ENCODE results near the gene ANKZF1. TPM values are rescaled to one million over a fixed set of nuclear protein-coding genes. Genes with fewer than 3 reads are reported as not detected.
A peak's percentile ranks its signal among the peaks of the same experiment; 100 is the strongest.

The ANKZF1 gene
- total and polyA plus RNA-seq, 9 donors, result 16.3 to 32.0 (median 22.5) TPM

GRCh38 chr2:219207884-219208740 is 21.5 kb upstream of the ANKZF1 start:
- H3K27ac ChIP-seq (ENCODE audit: low read length), result peak overlapping the region; percentile 99
- no peaks in the 10 kb centered on the region for H3K27me3 ChIP-seq (ENCODE audit: control insufficient read depth, insufficient read depth, low read length)
- WGBS (ENCODE audit: insufficient coverage), result 68% methylated on average over 9 of the region's 17 CpGs
- peak; percentile 53 for DNase-seq
- H3K4me1 ChIP-seq (ENCODE audit: control insufficient read depth, insufficient read depth, low read length), result peaks cover 22% of the 10 kb centered on the region
- H3K4me3 ChIP-seq (ENCODE audit: low read length), result no peak overlapping the region
- H3K9me3 ChIP-seq (replicated peaks; ENCODE audit: control insufficient read depth, low read depth, low read length), result no peaks in the 10 kb centered on the region
- H3K36me3 ChIP-seq (ENCODE audit: control insufficient read depth, insufficient read depth, low read length), result peaks cover 43% of the 10 kb centered on the region

- no peak for DNase-seq
- Histone ChIP-seq H3K4me1 (ENCODE audit: control insufficient read depth, insufficient read depth, low read length) (peaks cover 22% of the 10 kb centered on the region), H3K27ac (ENCODE audit: low read length) (no peak overlapping the region), H3K4me3 (ENCODE audit: low read length) (no peak overlapping the region), H3K9me3 (replicated peaks; ENCODE audit: control insufficient read depth, low read depth, low read length) (no peaks in the 10 kb centered on the region), H3K27me3 (ENCODE audit: control insufficient read depth, insufficient read depth, low read length) (no peaks in the 10 kb centered on the region), H3K36me3 (ENCODE audit: control insufficient read depth, insufficient read depth, low read length) (peaks cover 57% of the 10 kb centered on the region)
- 73% methylated on average over 10 of the region's 18 CpGs for WGBS (ENCODE audit: insufficient coverage)
These were observed 20.1 kb upstream of the ANKZF1 start for GRCh38 chr2:219209236-219210195.

GRCh38 chr2:219210196-219210885 is 19.3 kb upstream of the ANKZF1 start:
- H3K27me3 ChIP-seq (ENCODE audit: control insufficient read depth, insufficient read depth, low read length), result no peaks in the 10 kb centered on the region
- H3K36me3 ChIP-seq (ENCODE audit: control insufficient read depth, insufficient read depth, low read length), result peaks cover 64% of the 10 kb centered on the region
- no peak overlapping the region for H3K27ac ChIP-seq (ENCODE audit: low read length)
- WGBS (ENCODE audit: insufficient coverage), result 89% methylated on average over 17 of the region's 24 CpGs
- H3K4me3 ChIP-seq (ENCODE audit: low read length), result no peak overlapping the region
- DNase-seq, result no peak
- peaks cover 22% of the 10 kb centered on the region for H3K4me1 ChIP-seq (ENCODE audit: control insufficient read depth, insufficient read depth, low read length)
- H3K9me3 ChIP-seq (replicated peaks; ENCODE audit: control insufficient read depth, low read depth, low read length), result no peaks in the 10 kb centered on the region

- DNase-seq, result no peak
- H3K27ac ChIP-seq (ENCODE audit: low read length), result no peak overlapping the region
These were observed 18.7 kb upstream of the ANKZF1 start for GRCh38 chr2:219210886-219211362.

GRCh38 chr2:219213026-219213415 is 16.6 kb upstream of the ANKZF1 start:
- H3K4me1 ChIP-seq (ENCODE audit: control insufficient read depth, insufficient read depth, low read length), result peaks cover 20% of the 10 kb centered on the region
- peaks cover 77% of the 10 kb centered on the region for H3K36me3 ChIP-seq (ENCODE audit: control insufficient read depth, insufficient read depth, low read length)
- H3K27me3 ChIP-seq (ENCODE audit: control insufficient read depth, insufficient read depth, low read length), result no peaks in the 10 kb centered on the region
- no peak overlapping the region for H3K27ac ChIP-seq (ENCODE audit: low read length)
- DNase-seq, result no peak
- no peak overlapping the region for H3K4me3 ChIP-seq (ENCODE audit: low read length)
- no peaks in the 10 kb centered on the region for H3K9me3 ChIP-seq (replicated peaks; ENCODE audit: control insufficient read depth, low read depth, low read length)
- WGBS (ENCODE audit: insufficient coverage), result 93% methylated on average over 8 of the region's 8 CpGs

More at GRCh38 chr2:219210886-219211362, 18.7 kb upstream of the ANKZF1 start:
- H3K4me1 ChIP-seq (ENCODE audit: control insufficient read depth, insufficient read depth, low read length), result peaks cover 20% of the 10 kb centered on the region
- no peaks in the 10 kb centered on the region for H3K27me3 ChIP-seq (ENCODE audit: control insufficient read depth, insufficient read depth, low read length)
- WGBS (ENCODE audit: insufficient coverage), result 70% methylated on average over 2 of the region's 9 CpGs
- peaks cover 68% of the 10 kb centered on the region for H3K36me3 ChIP-seq (ENCODE audit: control insufficient read depth, insufficient read depth, low read length)
- H3K4me3 ChIP-seq (ENCODE audit: low read length), result no peak overlapping the region
- no peaks in the 10 kb centered on the region for H3K9me3 ChIP-seq (replicated peaks; ENCODE audit: control insufficient read depth, low read depth, low read length)

- H3K27ac ChIP-seq (ENCODE audit: low read length), result no peak overlapping the region
- no peak for DNase-seq
- no peaks in the 10 kb centered on the region for H3K27me3 ChIP-seq (ENCODE audit: control insufficient read depth, insufficient read depth, low read length)
- H3K4me3 ChIP-seq (ENCODE audit: low read length), result no peak overlapping the region
- 92% methylated on average over 10 of the region's 10 CpGs for WGBS (ENCODE audit: insufficient coverage)
- peaks cover 20% of the 10 kb centered on the region for H3K4me1 ChIP-seq (ENCODE audit: control insufficient read depth, insufficient read depth, low read length)
- no peaks in the 10 kb centered on the region for H3K9me3 ChIP-seq (replicated peaks; ENCODE audit: control insufficient read depth, low read depth, low read length)
- H3K36me3 ChIP-seq (ENCODE audit: control insufficient read depth, insufficient read depth, low read length), result peaks cover 71% of the 10 kb centered on the region
These were observed 16.0 kb upstream of the ANKZF1 start for GRCh38 chr2:219213486-219214071.

- WGBS (ENCODE audit: insufficient coverage), result 94% methylated on average over 10 of the region's 15 CpGs
- no peak overlapping the region for H3K27ac ChIP-seq (ENCODE audit: low read length)
- no peak for DNase-seq
- peaks cover 23% of the 10 kb centered on the region for H3K4me1 ChIP-seq (ENCODE audit: control insufficient read depth, insufficient read depth, low read length)
- no peaks in the 10 kb centered on the region for H3K27me3 ChIP-seq (ENCODE audit: control insufficient read depth, insufficient read depth, low read length)
- H3K9me3 ChIP-seq (replicated peaks; ENCODE audit: control insufficient read depth, low read depth, low read length), result no peaks in the 10 kb centered on the region
- no peak overlapping the region for H3K4me3 ChIP-seq (ENCODE audit: low read length)
- H3K36me3 ChIP-seq (ENCODE audit: control insufficient read depth, insufficient read depth, low read length), result peaks cover 65% of the 10 kb centered on the region
These were observed 15.5 kb upstream of the ANKZF1 start for GRCh38 chr2:219214141-219214540.

GRCh38 chr2:219214786-219215185 is 14.8 kb upstream of the ANKZF1 start:
- 90% methylated on average over 4 of the region's 6 CpGs for WGBS (ENCODE audit: insufficient coverage)
- H3K4me1 ChIP-seq (ENCODE audit: control insufficient read depth, insufficient read depth, low read length), result peaks cover 30% of the 10 kb centered on the region
- H3K36me3 ChIP-seq (ENCODE audit: control insufficient read depth, insufficient read depth, low read length), result peaks cover 61% of the 10 kb centered on the region
- H3K4me3 ChIP-seq (ENCODE audit: low read length), result no peak overlapping the region
- no peaks in the 10 kb centered on the region for H3K27me3 ChIP-seq (ENCODE audit: control insufficient read depth, insufficient read depth, low read length)
- H3K9me3 ChIP-seq (replicated peaks; ENCODE audit: control insufficient read depth, low read depth, low read length), result no peaks in the 10 kb centered on the region
- no peak overlapping the region for H3K27ac ChIP-seq (ENCODE audit: low read length)
- no peak for DNase-seq

GRCh38 chr2:219215871-219216534 is 13.6 kb upstream of the ANKZF1 start:
- H3K9me3 ChIP-seq (replicated peaks; ENCODE audit: control insufficient read depth, low read depth, low read length), result no peaks in the 10 kb centered on the region
- H3K27me3 ChIP-seq (ENCODE audit: control insufficient read depth, insufficient read depth, low read length), result no peaks in the 10 kb centered on the region
- H3K4me3 ChIP-seq (ENCODE audit: low read length), result no peak overlapping the region
- DNase-seq, result no peak
- H3K4me1 ChIP-seq (ENCODE audit: control insufficient read depth, insufficient read depth, low read length), result peaks cover 38% of the 10 kb centered on the region
- peaks cover 62% of the 10 kb centered on the region for H3K36me3 ChIP-seq (ENCODE audit: control insufficient read depth, insufficient read depth, low read length)
- no peak overlapping the region for H3K27ac ChIP-seq (ENCODE audit: low read length)
- 90% methylated on average over 21 of the region's 27 CpGs for WGBS (ENCODE audit: insufficient coverage)
